SU-DHL-6 (cell line): ENCODE data around the gene DPY19L1.
"Not testable (repeated sequence)": the region's sequence is repeated elsewhere in the genome, so short reads cannot be mapped to it uniquely, and the experiment has no call there.

Source experiments
- H2AFZ ChIP-seq: fragments of 200-600 bp; sonication (generic); 2 replicates; pipeline ENCODE4 v1.6.1; 2014; ENCODE audit warnings: low read depth, mild to moderate bottlenecking, moderate library complexity, mixed read lengths, antibody characterized with exemption, low read length; ENCODE audit not compliant: severe bottlenecking
- H3F3A ChIP-seq: fragments of 200-600 bp; shearing (Covaris generic); 2 replicates; pipeline ENCODE4 v1.6.0; 2016; ENCODE audit warnings: antibody characterized with exemption, mild to moderate bottlenecking; ENCODE audit not compliant: insufficient read depth
- H3K27ac ChIP-seq: fragments of 200-600 bp; sonication (generic); 2 replicates; pipeline ENCODE4 v1.5.1; 2016; ENCODE audit warnings: low read depth, mild to moderate bottlenecking, low read length, moderate library complexity, mixed read lengths
- H3K27me3 ChIP-seq: fragments of 200-600 bp; sonication (generic), shearing (Covaris generic); 2 replicates; pipeline ENCODE4 v1.6.0; 2014; ENCODE audit warnings: mild to moderate bottlenecking, low read length
- H3K36me3 ChIP-seq: fragments of 200-600 bp; sonication (generic); 2 replicates; pipeline ENCODE4 v1.6.1; 2014; ENCODE audit warnings: mild to moderate bottlenecking, low read length, mixed read lengths
- H3K4me2 ChIP-seq: fragments of 300-600, 200-600 bp; shearing (Covaris generic), sonication (generic); 2 replicates; pipeline ENCODE4 v1.6.0; 2014; ENCODE audit warnings: low read length, low read depth, mild to moderate bottlenecking; ENCODE audit not compliant: poor library complexity, severe bottlenecking
- H3K4me3 ChIP-seq: fragments of 200-600 bp; sonication (generic); 2 replicates; pipeline ENCODE4 v1.5.1; 2014; ENCODE audit warnings: antibody characterized with exemption, low read length, mild to moderate bottlenecking, mixed read lengths; ENCODE audit not compliant: insufficient read depth, poor library complexity, severe bottlenecking
- H3K79me2 ChIP-seq: fragments of 200-600 bp; sonication (generic); 2 replicates; pipeline ENCODE4 v1.6.1; 2014; ENCODE audit warnings: mild to moderate bottlenecking, low read length, moderate library complexity; ENCODE audit not compliant: insufficient read depth
- H3K9ac ChIP-seq: fragments of 200-600 bp; sonication (generic); 2 replicates; pipeline ENCODE4 v1.7.0; 2014; ENCODE audit warnings: mild to moderate bottlenecking, low read length
- H3K9me2 ChIP-seq: fragments of 200-600 bp; sonication (generic); replicated peaks from 2 replicates; pipeline ENCODE4 v1.6.1; 2014; ENCODE audit warnings: low read length; ENCODE audit not compliant: insufficient read depth
- H3K9me3 ChIP-seq: fragments of 200-600 bp; sonication (generic); 2 replicates; pipeline ENCODE4 v1.6.1; 2014; ENCODE audit warnings: low read length, mixed read lengths; ENCODE audit not compliant: insufficient read depth
- H4K20me1 ChIP-seq: fragments of 200-600 bp; sonication (generic); 2 replicates; pipeline ENCODE4 v1.6.1; 2014; ENCODE audit warnings: low read depth, mild to moderate bottlenecking, antibody characterized with exemption, low read length, moderate library complexity, mixed read lengths
- CTCF ChIP-seq: fragments of 200-600 bp; sonication (generic); IDR thresholded peaks from one replicate; pipeline ENCODE4 v1.5.1; 2017; ENCODE audit warnings: antibody characterized with exemption, mild to moderate bottlenecking, low read length, moderate library complexity; ENCODE audit not compliant: insufficient read depth, poor library complexity, severe bottlenecking
- EZH2phosphoT487 ChIP-seq: fragments of 200-600 bp; sonication (generic), shearing (Covaris generic); conservative IDR thresholded peaks from 2 replicates; pipeline ENCODE4 v1.6.1; 2018; ENCODE audit warnings: mild to moderate bottlenecking, antibody characterized with exemption, low read length, moderate library complexity, mixed read lengths

Gene DPY19L1

GRCh38 chr7:34918198-34918861 is 119.0 kb downstream of the DPY19L1 start:
- H3K79me2 ChIP-seq, H3K9me3 ChIP-seq, H2AFZ ChIP-seq, H3F3A ChIP-seq, H3K9me2 ChIP-seq, H3K9ac ChIP-seq, H3K27me3 ChIP-seq, H3K36me3 ChIP-seq, H3K27ac ChIP-seq, H3K4me2 ChIP-seq, H4K20me1 ChIP-seq, H3K4me3 ChIP-seq: not testable (repeated sequence)

- H3K4me3 ChIP-seq, H3K9me2 ChIP-seq, H3K9me3 ChIP-seq, H3K9ac ChIP-seq, H3F3A ChIP-seq, H3K79me2 ChIP-seq, H3K27me3 ChIP-seq, H3K36me3 ChIP-seq, H3K27ac ChIP-seq, H2AFZ ChIP-seq, H3K4me2 ChIP-seq, H4K20me1 ChIP-seq: not testable (repeated sequence)
These were observed 119.8 kb downstream of the DPY19L1 start for GRCh38 chr7:34917515-34917914.

DNA sequence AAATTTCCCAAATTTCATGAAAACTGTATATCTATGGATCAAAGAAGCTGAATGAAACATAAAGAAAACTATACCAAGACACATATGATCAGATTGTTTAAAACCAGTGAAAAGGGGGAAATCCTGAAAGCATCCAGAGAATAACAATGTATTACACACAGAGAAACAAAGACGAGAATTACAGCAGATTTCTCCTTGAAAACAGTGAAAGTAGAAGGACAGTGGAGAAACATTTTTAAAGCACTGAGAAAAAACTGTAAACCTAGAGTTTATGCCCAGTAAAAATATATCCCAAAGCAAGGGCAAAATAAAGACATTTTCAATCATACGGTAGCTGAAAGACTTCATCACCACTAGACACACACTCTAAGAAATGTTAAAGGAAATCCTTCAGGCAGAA is 121.0 kb downstream of the DPY19L1 start:
- no peak overlapping the region for H3K27ac ChIP-seq
- H3K79me2 ChIP-seq, result no peaks in the 10 kb centered on the region
- no peaks in the 10 kb centered on the region for H4K20me1 ChIP-seq
- no peak overlapping the region for H2AFZ ChIP-seq
- no peaks in the 10 kb centered on the region for H3K9me2 ChIP-seq
- H3K4me3 ChIP-seq, result no peak overlapping the region
- H3F3A ChIP-seq, result no peaks in the 10 kb centered on the region
- H3K27me3 ChIP-seq, result no peaks in the 10 kb centered on the region
- TF ChIP-seq CTCF (no peak), EZH2phosphoT487 (no peak)
- no peak overlapping the region for H3K9ac ChIP-seq
- H3K36me3 ChIP-seq, result peaks cover 2% of the 10 kb centered on the region; the same call in 1 of the 2 replicates
- no peaks in the 10 kb centered on the region for H3K9me3 ChIP-seq
- H3K4me2 ChIP-seq, result no peak overlapping the region

DNA sequence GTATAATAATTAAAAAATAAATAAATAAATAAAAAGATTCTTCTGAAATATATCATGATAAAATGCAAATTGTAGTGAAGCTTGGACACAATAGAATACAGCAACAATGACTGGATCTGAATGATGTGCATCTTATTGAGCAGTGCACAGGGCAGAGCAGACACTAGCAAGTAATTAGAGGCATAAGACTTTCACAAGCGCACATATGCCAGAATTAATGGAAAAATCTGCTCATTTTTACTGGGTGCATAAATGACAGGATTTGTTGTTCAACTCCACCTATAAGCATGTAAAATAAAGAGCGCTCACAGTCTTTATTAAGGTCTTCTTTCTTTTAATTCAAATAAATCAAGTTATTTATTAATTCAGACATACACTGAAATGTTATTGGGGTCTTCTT is 125.0 kb downstream of the DPY19L1 start:
- no peaks in the 10 kb centered on the region for H3K9me3 ChIP-seq
- H3F3A ChIP-seq, result no peaks in the 10 kb centered on the region
- no peak overlapping the region for H3K9ac ChIP-seq
- peaks cover 2% of the 10 kb centered on the region; the same call in 1 of the 2 replicates for H3K36me3 ChIP-seq
- H3K9me2 ChIP-seq, result no peaks in the 10 kb centered on the region
- H3K27ac ChIP-seq, result no peak overlapping the region
- H2AFZ ChIP-seq, result no peak overlapping the region
- H3K27me3 ChIP-seq, result no peaks in the 10 kb centered on the region
- H3K4me2 ChIP-seq, result no peak overlapping the region
- no peak for TF ChIP-seq CTCF
- H3K79me2 ChIP-seq, result no peaks in the 10 kb centered on the region
- no peak overlapping the region for H3K4me3 ChIP-seq
- H4K20me1 ChIP-seq, result no peaks in the 10 kb centered on the region

GRCh38 chr7:34906266-34906850 is 130.9 kb downstream of the DPY19L1 start:
- H3K9me3 ChIP-seq, H3K4me3 ChIP-seq, H3K79me2 ChIP-seq, H3K9ac ChIP-seq, H3K4me2 ChIP-seq, H3K27me3 ChIP-seq, H3K27ac ChIP-seq, H3F3A ChIP-seq, H3K36me3 ChIP-seq, H3K9me2 ChIP-seq, H2AFZ ChIP-seq, H4K20me1 ChIP-seq: not testable (repeated sequence)
